ENCODE measurements around the gene ABHD17C.

Gene ABHD17C

GRCh38 chr15:80785335-80785734 is 90.2 kb downstream of the ABHD17C start:
- DNase-seq (ENCODE audit: low read depth in 1 of 2, low spot score in 1 of 2) = no peak

- DNase-seq (ENCODE audit: low read depth in 1 of 2, low spot score in 1 of 2) = no peak
Observed at GRCh38 chr15:80785811-80786354, 90.8 kb downstream of the ABHD17C start.

GRCh38 chr15:80787316-80787715 is 92.2 kb downstream of the ABHD17C start:
- DNase-seq (ENCODE audit: low read depth in 1 of 2, low spot score in 1 of 2) = no peak

GRCh38 chr15:80788536-80788935 is 93.4 kb downstream of the ABHD17C start:
- no peak for DNase-seq (ENCODE audit: low read depth in 1 of 2, low spot score in 1 of 2)

- DNase-seq (ENCODE audit: low read depth in 1 of 2, low spot score in 1 of 2) = no peak
Observed at GRCh38 chr15:80789296-80789695, 94.2 kb downstream of the ABHD17C start.

GRCh38 chr15:80789796-80790195 is 94.7 kb downstream of the ABHD17C start:
- no peak for DNase-seq (ENCODE audit: low read depth in 1 of 2, low spot score in 1 of 2)

- DNase-seq (ENCODE audit: low read depth in 1 of 2, low spot score in 1 of 2) = no peak
Observed at GRCh38 chr15:80790236-80790635, 95.1 kb downstream of the ABHD17C start.

- DNase-seq (ENCODE audit: low read depth in 1 of 2, low spot score in 1 of 2) = no peak
Observed at GRCh38 chr15:80791004-80791403, 95.9 kb downstream of the ABHD17C start.

- no peak for DNase-seq (ENCODE audit: low read depth in 1 of 2, low spot score in 1 of 2)
Observed at GRCh38 chr15:80796407-80796806, 101.3 kb downstream of the ABHD17C start.

GRCh38 chr15:80798911-80799310 is 103.8 kb downstream of the ABHD17C start:
- no peak for DNase-seq (ENCODE audit: low read depth in 1 of 2, low spot score in 1 of 2)

- no peak for DNase-seq (ENCODE audit: low read depth in 1 of 2, low spot score in 1 of 2)
Observed at GRCh38 chr15:80800067-80800466, 105.0 kb downstream of the ABHD17C start.

- DNase-seq (ENCODE audit: low read depth in 1 of 2, low spot score in 1 of 2) = no peak
Observed at GRCh38 chr15:80801891-80802680, 107.0 kb downstream of the ABHD17C start.

GRCh38 chr15:80803580-80804525 is 108.7 kb downstream of the ABHD17C start:
- DNase-seq (ENCODE audit: low read depth in 1 of 2, low spot score in 1 of 2) = no peak

- no peak for DNase-seq (ENCODE audit: low read depth in 1 of 2, low spot score in 1 of 2)
Observed at GRCh38 chr15:80804970-80805495, 109.9 kb downstream of the ABHD17C start.
